ENCODE data around the gene MARCHF3. TPM values are rescaled to one million over a fixed set of nuclear protein-coding genes. Genes with fewer than 3 reads are reported as not detected.
"Not testable (repeated sequence)": the region's sequence is repeated elsewhere in the genome, so short reads cannot be mapped to it uniquely, and the experiment has no call there.

Gene MARCHF3
- total RNA-seq, 1 donor from 2014 or later, result 44.7 TPM

- DNase-seq (ENCODE audit: low spot score), result no peak
Observed at GRCh38 chr5:126851501-126852011, 178.8 kb downstream of the MARCHF3 start.

- DNase-seq (ENCODE audit: low spot score), result no peak
Observed at GRCh38 chr5:126849101-126849678, 181.2 kb downstream of the MARCHF3 start.

GRCh38 chr5:126848253-126848652 is 182.1 kb downstream of the MARCHF3 start:
- no peak for DNase-seq (ENCODE audit: low spot score)

- DNase-seq (ENCODE audit: low spot score), result no peak
Observed at GRCh38 chr5:126847826-126848251, 182.5 kb downstream of the MARCHF3 start.

- DNase-seq (ENCODE audit: low spot score), result no peak
Observed at GRCh38 chr5:126847456-126847820, 182.9 kb downstream of the MARCHF3 start.

- DNase-seq (ENCODE audit: low spot score), result no peak
Observed at GRCh38 chr5:126846744-126847455, 183.5 kb downstream of the MARCHF3 start.

- DNase-seq (ENCODE audit: low spot score), result no peak
Observed at GRCh38 chr5:126846344-126846743, 184.0 kb downstream of the MARCHF3 start.

GRCh38 chr5:126845470-126846070 is 184.8 kb downstream of the MARCHF3 start:
- not testable (repeated sequence) for DNase-seq (ENCODE audit: low spot score)

- not testable (repeated sequence) for DNase-seq (ENCODE audit: low spot score)
Observed at GRCh38 chr5:126843375-126843774, 187.0 kb downstream of the MARCHF3 start.

GRCh38 chr5:126839407-126839806 is 191.0 kb downstream of the MARCHF3 start:
- not testable (repeated sequence) for DNase-seq (ENCODE audit: low spot score)

GRCh38 chr5:126837906-126838539 is 192.3 kb downstream of the MARCHF3 start:
- DNase-seq (ENCODE audit: low spot score), result no peak

- DNase-seq (ENCODE audit: low spot score), result no peak
Observed at GRCh38 chr5:126837242-126837641, 193.1 kb downstream of the MARCHF3 start.

GRCh38 chr5:126836778-126837177 is 193.6 kb downstream of the MARCHF3 start:
- no peak for DNase-seq (ENCODE audit: low spot score)

GRCh38 chr5:126831156-126831555 is 199.2 kb downstream of the MARCHF3 start:
- DNase-seq (ENCODE audit: low spot score), result no peak

GRCh38 chr5:126830061-126830460 is 200.3 kb downstream of the MARCHF3 start:
- DNase-seq (ENCODE audit: low spot score), result no peak

GRCh38 chr5:126829098-126829497 is 201.3 kb downstream of the MARCHF3 start:
- no peak for DNase-seq (ENCODE audit: low spot score)

- no peak for DNase-seq (ENCODE audit: low spot score)
Observed at GRCh38 chr5:126826619-126827215, 203.6 kb downstream of the MARCHF3 start.

GRCh38 chr5:126819253-126819652 is 211.1 kb downstream of the MARCHF3 start:
- no peak for DNase-seq (ENCODE audit: low spot score)

GRCh38 chr5:126818736-126819135 is 211.6 kb downstream of the MARCHF3 start:
- DNase-seq (ENCODE audit: low spot score), result no peak

Data from mesenteric fat pad (tissue), 1 donor.